Adrenal gland (tissue), 12 donors: ENCODE results near the gene ZIC4. TPM values are rescaled to one million over a fixed set of nuclear protein-coding genes. Genes with fewer than 3 reads are reported as not detected.

Experiments
- DNase-seq, 7 donors: peaks; one replicate each; pipeline ENCODE4 v3.0.0-alpha.2; 2019 to 2020
- H3K27ac ChIP-seq, 5 donors: fragments of 200-600 bp; sonication (generic) in 4 of 5; 1 replicate in 3 of 5; 2 replicates in 2 of 5; pipeline versions ENCODE4 v1.5.1 to v1.8.0; 2016 to 2020; ENCODE audit warnings: mild to moderate bottlenecking in 1 of 5
- H3K27me3 ChIP-seq: fragments of 200-600 bp; 2 replicates; pipeline ENCODE4 v1.8.0; 2021
- H3K36me3 ChIP-seq, 2 donors: fragments of 200-600 bp; replicated peaks in 1 of 2; 1 replicate in 1 of 2; 2 replicates in 1 of 2; pipeline versions ENCODE4 v1.5.1 to v1.8.0; 2018 to 2022
- H3K4me1 ChIP-seq, 2 donors: fragments of 200-600 bp; replicated peaks in 1 of 2; 1 replicate in 1 of 2; 2 replicates in 1 of 2; pipeline versions ENCODE4 v1.5.1 to v1.8.0; 2018 to 2021
- H3K4me3 ChIP-seq, 4 donors: fragments of 200-600 bp; sonication (generic) in 3 of 4; one replicate each; pipeline ENCODE4 v1.5.1; 2016 to 2018
- H3K9me3 ChIP-seq, 3 donors: fragments of 200-600 bp; sonication (generic) in 1 of 3; replicated peaks in 1 of 3; 1 replicate in 2 of 3; 2 replicates in 1 of 3; pipeline versions ENCODE4 v1.5.1 to v1.8.0; 2016 to 2021
- POLR2A ChIP-seq, 2 donors: fragments of 450-650 bp; IDR thresholded peaks; one replicate each; pipeline ENCODE4 v1.6.1; 2017; ENCODE audit warnings: antibody characterized with exemption in 2 of 2, mild to moderate bottlenecking in 2 of 2, moderate library complexity in 1 of 2
- WGBS, 4 donors: extraction: QIAGEN DNeasy Blood & Tissue Kit in 2 of 4; methylation state at CpG; one replicate each; pipeline versions ENCODE4 v1.1.5 to v1.1.7; 2013 to 2017; 5-methylcytosine and 5-hydroxymethylcytosine counted together
- intact Hi-C, 2 donors: fragments of 100-400 bp; cut with DNase I; formaldehyde crosslinking; loops; one replicate each; pipeline versions ENCODE4 v1.14.1 to v1.15.0; 2022 to 2023
- polyA plus RNA-seq, 3 donors: library from polyadenylated mRNA; stranded (reverse); fragments of 200-250 nt in 2 of 3; fragments of 350-450 nt in 1 of 3; fragmentation: Illumina TruSeq in 1 of 3; extraction: RNeasy Lipid Tissue Mini Kit (QIAGEN cat#74804) in 1 of 3; gene quantifications; one replicate each; pipeline ENCODE4 v1.2.3, GENCODE V29; 2013 to 2014
- total RNA-seq, 9 donors: library from RNA; depleted of rRNA in 4 of 9; stranded (reverse); fragments of >200 nt in 4 of 9; fragments of 120-200 nt in 1 of 9; fragmentation: NEBNext Ultra II Directional in 1 of 9; extraction: Animal tissue kit (Norgen Biotek cat#: 25700) in 1 of 9; gene quantifications; one replicate each; pipeline versions ENCODE4 v1.1.0 to v1.2.4, GENCODE V29; 2013 to 2023
- TF ChIP-seq, protein P1 (sequence below), 6 experiments: fragments of 450-650 bp in 4 of 6; fragments of 200-600 bp in 2 of 6; sonication (generic) in 1 of 6; IDR thresholded peaks; 1 replicate in 5 of 6; 2 replicates in 1 of 6; pipeline versions ENCODE4 v1.5.1 to v1.8.0; 2016 to 2021; ENCODE audit warnings: antibody characterized with exemption in 6 of 6, mild to moderate bottlenecking in 2 of 6, moderate library complexity in 1 of 6
- donor health status: healthy with polysubstance abuse.
- donor health status: Bipolar disorder and iron deficiency.
- donor health status: DM: yes; HTN: yes; CAD: no.
- donor health status: DM: no; HTN: no; CAD: no.
- donor health status: DM: no; HTN: no; CAD: no.
- donor health status: DM: yes; HTN: yes; CAD: no.

ZIC4 gene
- total and polyA plus RNA-seq, 12 donors = 0.07 TPM; not detected in 11

DNA sequence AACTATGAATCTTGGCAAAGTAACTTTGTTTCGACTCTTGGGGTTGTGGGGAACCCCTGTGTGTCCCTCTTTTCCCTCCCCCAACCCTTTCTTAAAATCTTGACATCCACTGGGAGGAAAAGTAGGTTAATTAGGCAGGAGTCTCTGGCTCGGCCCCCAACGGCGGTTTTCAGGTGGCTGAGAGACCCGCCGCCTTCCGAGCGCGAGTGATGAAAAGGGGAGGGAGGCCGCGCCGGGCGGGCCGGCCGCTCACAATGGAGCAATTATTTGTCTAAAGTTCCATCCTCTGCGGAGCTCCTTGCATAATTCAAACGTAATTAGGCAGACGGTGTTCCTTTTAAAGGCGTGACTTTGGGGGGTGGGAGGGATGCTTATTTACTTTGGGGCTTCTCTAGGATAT is 51.7 kb downstream of the ZIC4 start:
- no peak for DNase-seq
- H3K27me3 ChIP-seq = peaks cover 70% of the 10 kb centered on the region

DNA sequence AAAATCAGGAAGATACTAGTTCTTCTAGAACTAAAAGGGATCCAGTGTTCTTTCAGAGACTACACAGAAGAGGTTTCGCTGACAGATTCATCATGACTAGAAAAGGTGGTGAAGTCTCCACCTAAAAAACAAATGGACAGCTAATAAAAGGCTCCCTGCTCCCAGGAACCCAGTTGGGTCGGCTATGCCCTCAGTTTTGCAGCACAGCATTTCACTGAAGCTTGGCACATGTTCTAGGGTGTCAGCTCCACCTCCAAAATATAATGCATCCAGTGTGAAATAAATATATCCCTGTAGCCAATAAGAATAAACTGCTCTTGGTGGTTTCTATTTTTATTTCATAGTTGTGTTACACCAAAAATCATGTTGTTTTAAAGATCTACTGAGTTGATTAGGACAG is 55.0 kb downstream of the ZIC4 start:
- DNase-seq = no peak
- Histone ChIP-seq H3K27ac (no peak overlapping the region), H3K27me3 (peaks cover 38% of the 10 kb centered on the region), H3K9me3 (no peaks in the 10 kb centered on the region), H3K4me3 (no peak overlapping the region), H3K4me1 (no peaks in the 10 kb centered on the region), H3K36me3 (no peaks in the 10 kb centered on the region)
- WGBS, 4 donors = 21 to 33% (median 29%) methylated on average over 2 of the region's 2 CpGs
- TF ChIP-seq, protein P1, sequence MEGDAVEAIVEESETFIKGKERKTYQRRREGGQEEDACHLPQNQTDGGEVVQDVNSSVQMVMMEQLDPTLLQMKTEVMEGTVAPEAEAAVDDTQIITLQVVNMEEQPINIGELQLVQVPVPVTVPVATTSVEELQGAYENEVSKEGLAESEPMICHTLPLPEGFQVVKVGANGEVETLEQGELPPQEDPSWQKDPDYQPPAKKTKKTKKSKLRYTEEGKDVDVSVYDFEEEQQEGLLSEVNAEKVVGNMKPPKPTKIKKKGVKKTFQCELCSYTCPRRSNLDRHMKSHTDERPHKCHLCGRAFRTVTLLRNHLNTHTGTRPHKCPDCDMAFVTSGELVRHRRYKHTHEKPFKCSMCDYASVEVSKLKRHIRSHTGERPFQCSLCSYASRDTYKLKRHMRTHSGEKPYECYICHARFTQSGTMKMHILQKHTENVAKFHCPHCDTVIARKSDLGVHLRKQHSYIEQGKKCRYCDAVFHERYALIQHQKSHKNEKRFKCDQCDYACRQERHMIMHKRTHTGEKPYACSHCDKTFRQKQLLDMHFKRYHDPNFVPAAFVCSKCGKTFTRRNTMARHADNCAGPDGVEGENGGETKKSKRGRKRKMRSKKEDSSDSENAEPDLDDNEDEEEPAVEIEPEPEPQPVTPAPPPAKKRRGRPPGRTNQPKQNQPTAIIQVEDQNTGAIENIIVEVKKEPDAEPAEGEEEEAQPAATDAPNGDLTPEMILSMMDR (IDR thresholded peaks at IDR 0.05) = no peak
- no peak for TF ChIP-seq POLR2A (IDR thresholded peaks at IDR 0.05)
- intact Hi-C loops = no loop called here

More for the DNA sequence above, 51.7 kb downstream of the ZIC4 start:
- Histone ChIP-seq H3K9me3 (no peaks in the 10 kb centered on the region), H3K4me1 (no peaks in the 10 kb centered on the region), H3K4me3 (no peak overlapping the region), H3K27ac (no peak overlapping the region), H3K36me3 (no peaks in the 10 kb centered on the region)
- intact Hi-C loops = no loop called here
- 4 to 13% (median 6%) methylated on average over 17 to 19 of the region's 19 CpGs for WGBS, 4 donors
- TF ChIP-seq POLR2A (IDR thresholded peaks at IDR 0.05) = no peak
- TF ChIP-seq, protein P1 (IDR thresholded peaks at IDR 0.05) = no peak

DNA sequence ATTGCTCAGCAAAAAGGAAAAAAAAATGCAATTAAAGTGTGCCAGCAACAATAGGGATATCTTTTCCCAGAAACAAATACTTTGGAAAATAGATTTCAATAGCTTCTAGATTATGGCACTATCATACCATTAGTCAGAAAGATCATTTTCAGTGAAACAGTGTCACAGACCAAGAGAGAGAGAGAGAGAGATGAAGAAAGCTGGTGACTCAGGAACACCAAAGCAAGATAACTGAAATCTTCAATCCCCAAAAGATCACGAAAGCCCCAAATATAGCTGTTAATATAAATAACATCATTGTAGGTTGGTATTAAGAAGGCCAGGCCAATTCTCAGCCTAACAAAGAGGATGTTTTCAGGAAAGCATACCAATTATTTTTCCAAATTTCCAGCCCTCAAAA is 57.4 kb downstream of the ZIC4 start:
- Histone ChIP-seq H3K4me3 (no peak overlapping the region), H3K9me3 (no peaks in the 10 kb centered on the region), H3K4me1 (no peaks in the 10 kb centered on the region), H3K36me3 (no peaks in the 10 kb centered on the region), H3K27me3 (peaks cover 20% of the 10 kb centered on the region), H3K27ac (no peak overlapping the region)
- TF ChIP-seq POLR2A (IDR thresholded peaks at IDR 0.05) = no peak
- TF ChIP-seq, protein P1 (IDR thresholded peaks at IDR 0.05) = no peak
- no peak for DNase-seq
- 68 to 84% (median 77%) methylated on average over 1 of the region's 1 CpG for WGBS, 4 donors
- intact Hi-C loops = no loop called here

DNA sequence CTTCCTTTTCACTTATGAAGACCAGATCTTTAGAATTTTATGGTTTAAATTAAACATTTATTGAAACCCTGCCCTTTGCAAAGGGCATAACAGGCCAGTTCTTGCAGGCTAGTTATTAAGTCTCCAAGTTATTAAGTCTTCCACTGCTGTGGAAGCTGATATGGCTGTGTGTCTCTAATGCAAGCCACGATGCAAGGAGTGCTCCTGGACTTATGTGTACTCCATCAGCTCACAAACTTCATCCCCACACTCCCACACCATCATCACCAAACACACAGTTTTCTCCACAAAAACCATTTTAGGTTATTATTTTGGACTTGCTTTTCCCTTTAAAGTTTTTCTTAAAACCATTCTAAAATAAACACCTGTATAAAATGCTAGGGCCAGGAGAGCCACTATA is 62.4 kb downstream of the ZIC4 start:
- H3K27ac ChIP-seq = no peak overlapping the region
- TF ChIP-seq POLR2A (IDR thresholded peaks at IDR 0.05) = no peak
- TF ChIP-seq, protein P1 (IDR thresholded peaks at IDR 0.05) = no peak
- no peak for DNase-seq
- intact Hi-C loops = no loop called here
- H3K27me3 ChIP-seq = peaks cover 5% of the 10 kb centered on the region
- H3K4me3 ChIP-seq = no peak overlapping the region
- H3K36me3 ChIP-seq = no peaks in the 10 kb centered on the region
- WGBS, 4 donors = 43 to 63% (median 59%) methylated on average over 1 of the region's 1 CpG
- H3K9me3 ChIP-seq = no peaks in the 10 kb centered on the region
- no peaks in the 10 kb centered on the region for H3K4me1 ChIP-seq
